HG02885 (cell line): Measurements from ENCODE around the gene CUX1.

Source experiments
- ATAC-seq: cut with Tn5 transposase; IDR thresholded peaks from one replicate; pipeline ENCODE4 v1.9.1; 2021; ENCODE audit warnings: mild to moderate bottlenecking; ENCODE audit not compliant: unreplicated experiment, poor library complexity

The CUX1 gene

DNA sequence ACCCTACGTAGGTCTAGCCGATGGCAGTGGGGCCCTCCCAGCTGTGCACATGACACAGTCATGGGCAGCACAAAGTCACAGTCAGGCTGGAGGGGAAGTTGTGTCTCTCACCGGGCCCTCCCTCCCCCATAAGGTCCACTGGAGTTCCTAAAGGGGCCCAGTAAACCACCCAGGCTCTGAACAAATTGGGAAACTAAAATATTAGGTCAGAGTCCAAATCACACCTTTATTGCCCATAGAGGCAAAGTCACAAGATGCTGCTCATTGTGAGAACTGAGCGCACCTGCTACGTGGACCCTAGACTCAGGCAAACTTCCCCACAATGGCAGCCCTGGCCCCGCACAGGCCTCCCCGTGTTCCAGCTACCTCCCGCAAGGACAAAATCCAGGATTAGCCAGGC, 424.0 kb downstream of the CUX1 start:
- ATAC-seq: no peak

GRCh38 chr7:102244601-102245000, 427.2 kb downstream of the CUX1 start:
- ATAC-seq: no peak

DNA sequence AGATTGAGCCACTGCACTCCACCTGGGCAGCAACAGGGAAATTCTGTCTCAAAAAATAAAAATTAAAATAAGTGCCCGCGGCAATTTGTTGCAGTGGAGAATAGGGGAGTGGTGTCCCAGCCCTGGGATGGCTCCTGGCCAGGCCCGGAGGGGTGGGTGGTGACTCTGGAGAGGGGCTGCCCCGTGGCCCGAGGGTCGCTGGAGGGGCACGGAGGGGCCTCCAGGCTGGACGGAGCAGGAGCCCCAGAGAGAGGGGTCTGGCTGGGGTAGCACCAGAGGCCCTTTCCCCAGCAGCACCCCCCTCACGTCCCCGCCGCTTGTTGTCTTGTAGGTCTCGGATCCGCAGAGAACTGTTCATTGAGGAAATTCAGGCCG, 430.6 kb downstream of the CUX1 start:
- no peak for ATAC-seq

DNA sequence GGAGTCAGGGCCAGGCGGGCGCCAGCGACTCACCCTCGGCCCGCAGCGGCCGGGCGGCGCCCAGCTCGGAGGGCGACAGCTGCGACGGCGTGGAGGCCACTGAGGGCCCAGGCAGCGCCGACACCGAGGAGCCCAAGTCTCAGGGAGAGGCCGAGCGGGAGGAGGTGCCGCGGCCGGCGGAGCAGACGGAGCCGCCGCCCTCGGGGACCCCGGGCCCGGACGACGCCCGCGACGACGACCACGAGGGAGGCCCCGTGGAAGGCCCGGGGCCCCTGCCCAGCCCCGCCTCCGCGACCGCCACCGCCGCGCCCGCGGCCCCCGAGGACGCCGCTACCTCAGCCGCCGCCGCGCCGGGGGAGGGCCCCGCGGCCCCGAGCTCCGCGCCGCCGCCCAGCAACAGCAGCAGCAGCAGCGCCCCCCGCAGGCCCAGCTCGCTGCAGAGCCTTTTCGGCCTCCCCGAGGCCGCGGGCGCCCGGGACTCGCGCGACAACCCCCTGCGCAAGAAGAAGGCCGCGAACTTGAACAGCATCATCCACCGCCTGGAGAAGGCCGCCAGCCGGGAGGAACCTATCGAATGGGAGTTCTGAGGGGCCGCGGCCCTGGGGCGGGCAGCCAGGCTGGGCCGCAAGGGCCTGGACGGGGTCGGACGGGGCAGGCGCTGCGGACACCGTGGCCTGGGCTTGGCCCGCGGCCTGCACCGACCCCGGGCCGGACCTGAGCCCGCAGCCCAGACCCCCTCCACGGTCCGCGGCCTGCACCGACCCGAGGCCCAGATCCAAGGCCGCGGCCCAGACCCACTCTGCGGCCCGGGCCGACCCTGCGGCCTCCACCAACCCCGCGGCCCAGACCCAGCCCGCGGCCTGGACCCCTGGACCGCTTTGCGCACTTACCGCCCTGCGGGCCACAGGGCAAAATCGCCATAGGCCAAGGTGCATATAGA, 431.3 kb downstream of the CUX1 start:
- ATAC-seq: no peak

GRCh38 chr7:102251531-102252365, 434.3 kb downstream of the CUX1 start:
- no peak for ATAC-seq

GRCh38 chr7:102252366-102252982, 435.0 kb downstream of the CUX1 start:
- ATAC-seq: no peak

GRCh38 chr7:102253066-102253972, 435.9 kb downstream of the CUX1 start:
- no peak for ATAC-seq

GRCh38 chr7:102253973-102254370, 436.5 kb downstream of the CUX1 start:
- ATAC-seq: no peak

DNA sequence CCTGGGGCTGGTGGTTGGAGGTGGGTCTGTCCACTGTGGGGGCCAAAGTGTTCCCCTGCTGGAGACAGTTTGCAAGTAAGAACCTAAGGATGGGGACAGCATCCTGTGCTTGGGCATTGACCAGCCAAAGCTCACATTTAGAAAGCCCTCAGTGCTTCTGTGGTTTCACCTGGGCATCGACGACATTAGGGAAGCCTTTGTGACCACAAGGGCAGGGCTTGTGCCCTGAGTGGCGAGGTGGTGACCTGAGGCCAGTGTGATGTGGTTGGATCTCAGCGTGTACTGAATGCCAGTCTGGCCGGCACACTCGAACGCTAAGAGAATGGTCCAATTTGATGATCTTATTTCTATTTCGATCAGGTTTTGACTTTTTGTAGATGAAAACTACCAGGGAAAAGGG, 437.1 kb downstream of the CUX1 start:
- no peak for ATAC-seq

DNA sequence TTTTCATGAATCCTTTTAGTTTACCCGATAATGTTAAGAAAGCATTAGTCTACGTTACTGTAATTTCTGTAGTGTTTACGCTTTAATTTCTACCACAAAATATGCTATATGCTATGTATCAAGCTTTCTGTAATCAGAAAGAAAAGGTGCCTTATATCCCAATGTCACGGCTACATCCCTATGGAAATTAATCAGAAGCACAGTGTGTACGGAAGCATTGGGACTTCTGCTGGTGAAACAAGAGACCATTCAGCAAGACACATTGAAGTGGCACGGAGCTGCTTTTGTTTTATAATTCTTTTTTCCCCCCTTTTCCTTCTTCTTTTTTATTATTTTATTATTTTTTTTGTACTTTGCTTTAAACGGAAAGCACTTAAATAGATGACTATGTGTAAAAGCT, 438.1 kb downstream of the CUX1 start:
- ATAC-seq: no peak

DNA sequence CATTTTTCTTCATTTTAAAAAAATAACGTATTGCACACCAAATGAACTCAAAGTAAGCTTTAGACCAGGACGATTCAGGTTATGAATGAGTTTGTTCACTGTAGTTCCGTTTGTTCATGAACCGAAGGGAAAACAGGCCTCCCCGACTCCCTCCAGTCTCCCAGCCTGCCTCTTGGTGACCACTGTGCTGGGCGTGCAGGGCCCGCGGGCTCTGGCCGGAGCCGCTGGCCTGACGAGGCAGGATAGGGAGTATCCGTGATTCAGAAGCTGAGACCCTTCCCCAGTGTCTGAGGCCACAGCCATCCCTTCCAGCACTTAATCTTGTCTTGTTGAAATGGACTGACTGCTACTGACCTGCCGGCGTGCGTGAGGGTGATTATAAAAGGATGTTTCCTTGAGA, 438.5 kb downstream of the CUX1 start:
- no peak for ATAC-seq

DNA sequence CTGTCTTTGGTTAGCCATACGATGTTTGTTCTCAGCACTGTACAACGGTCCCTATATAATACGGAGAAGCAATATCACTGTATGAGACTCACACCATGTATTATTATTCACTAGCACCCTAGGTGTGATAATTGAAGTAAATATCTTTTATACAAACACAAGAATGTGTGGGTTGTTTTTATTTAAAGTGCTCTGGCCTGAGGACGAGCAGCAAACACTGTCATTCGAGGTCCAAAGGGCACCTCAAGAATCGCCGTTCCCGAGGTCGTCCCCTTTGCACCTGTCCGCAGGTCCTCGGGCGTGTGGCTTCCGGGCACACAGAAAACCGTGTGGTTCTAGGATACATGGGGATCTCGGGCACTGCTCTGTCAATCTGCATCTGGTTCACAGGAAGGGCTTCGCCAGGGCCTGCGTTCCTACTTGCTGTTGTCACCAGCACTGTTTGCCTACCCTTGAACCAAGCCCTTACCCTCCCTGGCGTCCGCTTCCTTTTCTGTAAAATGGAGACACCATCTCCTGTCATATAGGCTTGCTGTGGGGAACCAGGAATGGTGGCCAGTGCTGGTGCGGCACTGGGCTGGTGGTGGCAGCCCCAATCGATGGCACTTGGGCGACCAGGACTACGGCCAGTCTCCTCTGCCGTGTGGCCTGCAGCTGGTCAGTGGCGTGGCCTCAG, 440.8 kb downstream of the CUX1 start:
- ATAC-seq: no peak

GRCh38 chr7:102258749-102259107, 441.3 kb downstream of the CUX1 start:
- no peak for ATAC-seq

GRCh38 chr7:102260856-102261255, 443.4 kb downstream of the CUX1 start:
- no peak for ATAC-seq

DNA sequence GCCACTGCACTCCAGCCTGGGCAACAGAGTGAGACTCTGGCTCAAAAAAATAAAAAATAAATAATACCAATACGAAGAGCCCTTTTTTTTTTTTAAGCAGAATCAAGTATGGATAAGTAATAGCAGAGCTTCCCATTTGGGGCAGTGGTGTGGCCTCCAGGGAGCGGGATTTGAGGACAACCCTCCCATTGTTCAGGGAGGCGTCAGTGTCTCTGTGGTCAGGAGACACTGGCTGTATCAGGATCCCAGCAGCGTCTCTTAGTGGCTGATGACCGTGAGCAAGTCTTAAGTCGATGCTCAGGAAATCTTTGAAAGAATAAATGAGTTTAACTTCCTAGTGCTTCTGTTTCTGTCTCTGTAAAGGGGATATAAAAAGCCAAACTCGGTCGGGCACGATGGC, 444.0 kb downstream of the CUX1 start:
- ATAC-seq: no peak

DNA sequence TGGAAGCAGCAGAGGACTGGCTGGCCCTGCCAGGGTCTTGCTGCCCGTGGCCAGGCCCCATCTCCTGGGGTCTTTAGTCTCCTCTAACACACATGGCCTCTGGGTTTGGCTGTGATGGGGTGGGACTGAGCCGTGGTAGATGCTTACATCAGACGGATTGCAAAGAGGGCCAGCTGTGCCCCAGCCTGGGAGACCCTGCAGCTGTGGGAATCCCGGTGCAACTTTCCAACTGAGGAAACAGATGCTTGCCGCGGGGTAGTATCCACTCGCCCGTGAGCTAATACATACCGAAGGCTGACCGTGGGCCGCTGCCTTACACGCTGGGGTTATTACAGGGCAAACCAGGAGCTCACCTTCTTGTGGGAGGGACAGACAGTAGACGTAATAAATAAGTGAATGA, 445.1 kb downstream of the CUX1 start:
- no peak for ATAC-seq

- no peak for ATAC-seq
These were observed 447.0 kb downstream of the CUX1 start for GRCh38 chr7:102264367-102264891.

DNA sequence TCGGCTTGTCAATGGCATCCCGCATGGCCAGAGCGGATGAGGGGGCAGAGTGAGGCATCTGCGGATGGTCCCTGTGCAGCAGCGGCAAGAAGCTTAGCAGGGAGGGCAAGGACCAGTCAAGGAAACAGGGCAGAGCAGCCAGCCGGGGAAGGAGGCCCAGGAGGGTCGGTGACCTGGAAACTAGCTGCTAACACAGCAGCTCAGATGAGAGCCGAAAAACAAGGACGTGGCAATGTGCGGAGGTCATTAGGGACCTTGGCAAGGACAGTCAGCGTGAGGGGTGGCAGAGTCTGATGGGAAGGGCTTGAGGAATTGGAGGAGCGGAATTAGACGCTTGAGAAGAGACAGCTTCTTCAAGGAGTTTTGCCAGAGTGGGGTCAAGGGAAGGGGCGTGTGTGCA, 449.1 kb downstream of the CUX1 start:
- ATAC-seq: no peak

GRCh38 chr7:102268635-102269034, 451.2 kb downstream of the CUX1 start:
- no peak for ATAC-seq
